ENCODE results near the gene RASSF4.

Gene RASSF4

GRCh38 chr10:45006276-45007030 lies 46.9 kb downstream of the RASSF4 start (continued):
- TF ChIP-seq ZNF157 (tag by site-specific recombination; IDR thresholded peaks at IDR 0.05) (no peak), ZNF549 (tag by site-specific recombination; IDR thresholded peaks at IDR 0.05) (no peak), ZNF10 (tag by site-specific recombination; IDR thresholded peaks at IDR 0.05) (no peak), ZBTB49 (tag by site-specific recombination; IDR thresholded peaks at IDR 0.05; ENCODE audit: low read depth) (no peak), ZNF426 (tag by site-specific recombination; IDR thresholded peaks at IDR 0.05) (no peak), ZNF624 (tag by site-specific recombination; IDR thresholded peaks at IDR 0.05) (no peak), ELK4 (IDR thresholded peaks at IDR 0.05; ENCODE audit: borderline replicate concordance, low read depth, low read length) (no peak)
- TF ChIP-seq, protein P1, sequence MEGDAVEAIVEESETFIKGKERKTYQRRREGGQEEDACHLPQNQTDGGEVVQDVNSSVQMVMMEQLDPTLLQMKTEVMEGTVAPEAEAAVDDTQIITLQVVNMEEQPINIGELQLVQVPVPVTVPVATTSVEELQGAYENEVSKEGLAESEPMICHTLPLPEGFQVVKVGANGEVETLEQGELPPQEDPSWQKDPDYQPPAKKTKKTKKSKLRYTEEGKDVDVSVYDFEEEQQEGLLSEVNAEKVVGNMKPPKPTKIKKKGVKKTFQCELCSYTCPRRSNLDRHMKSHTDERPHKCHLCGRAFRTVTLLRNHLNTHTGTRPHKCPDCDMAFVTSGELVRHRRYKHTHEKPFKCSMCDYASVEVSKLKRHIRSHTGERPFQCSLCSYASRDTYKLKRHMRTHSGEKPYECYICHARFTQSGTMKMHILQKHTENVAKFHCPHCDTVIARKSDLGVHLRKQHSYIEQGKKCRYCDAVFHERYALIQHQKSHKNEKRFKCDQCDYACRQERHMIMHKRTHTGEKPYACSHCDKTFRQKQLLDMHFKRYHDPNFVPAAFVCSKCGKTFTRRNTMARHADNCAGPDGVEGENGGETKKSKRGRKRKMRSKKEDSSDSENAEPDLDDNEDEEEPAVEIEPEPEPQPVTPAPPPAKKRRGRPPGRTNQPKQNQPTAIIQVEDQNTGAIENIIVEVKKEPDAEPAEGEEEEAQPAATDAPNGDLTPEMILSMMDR (tag by site-specific recombination; IDR thresholded peaks at IDR 0.05) = no peak

DNA sequence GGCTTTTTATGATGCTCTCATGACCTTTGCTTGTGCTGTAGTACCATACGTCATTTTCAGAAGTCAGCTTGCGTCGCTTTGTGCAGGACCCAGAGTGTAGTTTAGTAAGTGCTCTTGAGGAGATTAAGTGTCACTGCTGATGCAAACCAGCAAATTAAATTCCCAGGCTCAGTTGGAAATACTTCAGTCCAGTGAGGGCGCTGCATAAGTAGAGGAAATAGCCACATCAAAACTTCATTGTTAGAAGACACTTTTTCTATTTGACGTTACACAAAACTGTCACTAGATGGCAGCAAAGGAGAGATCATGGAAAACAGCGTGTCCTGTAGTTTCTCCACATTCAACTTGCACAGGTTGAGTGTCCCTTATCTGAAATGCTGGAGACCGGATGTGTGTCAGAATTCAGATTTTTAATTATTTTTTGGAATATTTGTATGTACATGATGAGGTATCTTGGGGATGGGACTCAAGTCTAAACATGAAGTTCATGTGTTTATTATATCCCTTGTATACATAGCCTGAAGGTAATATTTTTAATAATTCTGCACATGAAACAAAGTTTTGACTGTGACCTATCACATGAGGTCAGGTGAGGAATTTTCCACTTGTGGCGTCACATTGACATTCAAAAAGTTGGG lies 49.0 kb downstream of the RASSF4 start:
- CTCF ChIA-PET = interaction anchor here (0.6 to 1.6 kb wide), 10 partner anchors 10 to 265 kb away, joined by 3 to 11 read pairs (median 3); no protein-coding TSS in a partner anchor
- H3K27ac ChIP-seq (ENCODE audit: extremely low read depth, low read depth, low read length) = no peak overlapping the region
- no peaks in the 10 kb centered on the region for H3K36me3 ChIP-seq (ENCODE audit: control insufficient read depth in 2 of 2, insufficient read depth in 1 of 2, low read length in 2 of 2)
- POLR2A ChIA-PET = no interaction called here
- no peaks in the 10 kb centered on the region for H3K9me3 ChIP-seq (ENCODE audit: control insufficient read depth, insufficient read depth, low read depth, low read length)
- no peaks in the 10 kb centered on the region for H3K4me1 ChIP-seq (ENCODE audit: control insufficient read depth, insufficient read depth, low read length)
- H3K4me3 ChIP-seq (ENCODE audit: low read depth, low read length) = no peak overlapping the region
- TF ChIP-seq SP2 (tag by site-specific recombination; IDR thresholded peaks at IDR 0.05) (no peak), ZXDB (tag by site-specific recombination; IDR thresholded peaks at IDR 0.05) (no peak), IKZF3 (tag by site-specific recombination; IDR thresholded peaks at IDR 0.05) (peak; percentile 65; the same call in 1 of the 2 replicates), ZSCAN16 (tag by site-specific recombination; IDR thresholded peaks at IDR 0.05) (no peak), ZNF248 (tag by site-specific recombination; IDR thresholded peaks at IDR 0.05) (no peak), ZBTB21 (tag by site-specific recombination; IDR thresholded peaks at IDR 0.05) (peak; percentile 70; the same call in 1 of the 2 replicates), ZNF184 (tag by site-specific recombination; IDR thresholded peaks at IDR 0.05) (no peak), ZNF214 (tag by site-specific recombination; IDR thresholded peaks at IDR 0.05; ENCODE audit: borderline replicate concordance) (no peak), ZNF585B (tag by site-specific recombination; IDR thresholded peaks at IDR 0.05) (no peak), ZNF274 (IDR thresholded peaks at IDR 0.05; ENCODE audit: low read length) (no peak), ZNF274 (tag by site-specific recombination; IDR thresholded peaks at IDR 0.05; ENCODE audit: borderline replicate concordance) (no peak), ZNF561 (tag by site-specific recombination; IDR thresholded peaks at IDR 0.05; ENCODE audit: borderline replicate concordance) (no peak), ZNF626 (tag by site-specific recombination; IDR thresholded peaks at IDR 0.05) (no peak), HOXC10 (CRISPR knock-in tag; IDR thresholded peaks at IDR 0.05) (no peak), ZNF157 (tag by site-specific recombination; IDR thresholded peaks at IDR 0.05) (no peak), ZEB2 (tag by site-specific recombination; IDR thresholded peaks at IDR 0.05) (peak; percentile 50; the same call in 1 of the 2 replicates)
- TF ChIP-seq, protein P2, sequence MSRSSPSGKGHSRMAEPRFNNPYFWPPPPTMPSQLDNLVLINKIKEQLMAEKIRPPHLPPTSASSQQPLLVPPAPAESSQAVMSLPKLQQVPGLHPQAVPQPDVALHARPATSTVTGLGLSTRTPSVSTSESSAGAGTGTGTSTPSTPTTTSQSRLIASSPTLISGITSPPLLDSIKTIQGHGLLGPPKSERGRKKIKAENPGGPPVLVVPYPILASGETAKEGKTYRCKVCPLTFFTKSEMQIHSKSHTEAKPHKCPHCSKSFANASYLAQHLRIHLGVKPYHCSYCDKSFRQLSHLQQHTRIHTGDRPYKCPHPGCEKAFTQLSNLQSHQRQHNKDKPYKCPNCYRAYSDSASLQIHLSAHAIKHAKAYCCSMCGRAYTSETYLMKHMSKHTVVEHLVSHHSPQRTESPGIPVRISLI (tag by site-specific recombination; IDR thresholded peaks at IDR 0.05) = peak; percentile 55; the same call in 1 of the 2 replicates
- TF ChIP-seq, protein P3, sequence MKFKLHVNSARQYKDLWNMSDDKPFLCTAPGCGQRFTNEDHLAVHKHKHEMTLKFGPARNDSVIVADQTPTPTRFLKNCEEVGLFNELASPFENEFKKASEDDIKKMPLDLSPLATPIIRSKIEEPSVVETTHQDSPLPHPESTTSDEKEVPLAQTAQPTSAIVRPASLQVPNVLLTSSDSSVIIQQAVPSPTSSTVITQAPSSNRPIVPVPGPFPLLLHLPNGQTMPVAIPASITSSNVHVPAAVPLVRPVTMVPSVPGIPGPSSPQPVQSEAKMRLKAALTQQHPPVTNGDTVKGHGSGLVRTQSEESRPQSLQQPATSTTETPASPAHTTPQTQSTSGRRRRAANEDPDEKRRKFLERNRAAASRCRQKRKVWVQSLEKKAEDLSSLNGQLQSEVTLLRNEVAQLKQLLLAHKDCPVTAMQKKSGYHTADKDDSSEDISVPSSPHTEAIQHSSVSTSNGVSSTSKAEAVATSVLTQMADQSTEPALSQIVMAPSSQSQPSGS (tag by site-specific recombination; IDR thresholded peaks at IDR 0.05; ENCODE audit: low read depth) = peak; percentile 89
- TF ChIP-seq, protein P1 (tag by site-specific recombination; IDR thresholded peaks at IDR 0.05) = peak; percentile 88
